Measurements from ENCODE around the gene ARIH2.

DNA sequence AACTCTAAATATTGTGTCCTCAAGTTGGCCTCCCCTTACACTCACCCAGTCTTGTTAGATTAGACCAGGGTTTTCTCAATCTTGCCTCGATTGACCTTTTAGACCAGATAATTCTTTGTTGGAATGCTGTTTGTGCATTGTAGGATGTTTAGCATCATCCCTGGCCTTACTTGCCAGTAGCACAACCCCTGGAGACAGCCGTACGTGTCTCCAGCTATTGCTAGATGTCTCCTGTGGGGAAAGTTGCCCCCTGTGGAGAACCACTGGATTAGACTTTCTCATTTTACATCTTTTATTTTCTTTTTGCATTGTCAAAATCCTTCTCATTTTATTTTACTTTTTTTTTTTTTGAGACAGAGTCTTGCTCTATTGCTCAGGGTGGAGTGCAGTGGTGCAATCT lies 90.8 kb downstream of the ARIH2 start:
- TF ChIP-seq, protein P1, sequence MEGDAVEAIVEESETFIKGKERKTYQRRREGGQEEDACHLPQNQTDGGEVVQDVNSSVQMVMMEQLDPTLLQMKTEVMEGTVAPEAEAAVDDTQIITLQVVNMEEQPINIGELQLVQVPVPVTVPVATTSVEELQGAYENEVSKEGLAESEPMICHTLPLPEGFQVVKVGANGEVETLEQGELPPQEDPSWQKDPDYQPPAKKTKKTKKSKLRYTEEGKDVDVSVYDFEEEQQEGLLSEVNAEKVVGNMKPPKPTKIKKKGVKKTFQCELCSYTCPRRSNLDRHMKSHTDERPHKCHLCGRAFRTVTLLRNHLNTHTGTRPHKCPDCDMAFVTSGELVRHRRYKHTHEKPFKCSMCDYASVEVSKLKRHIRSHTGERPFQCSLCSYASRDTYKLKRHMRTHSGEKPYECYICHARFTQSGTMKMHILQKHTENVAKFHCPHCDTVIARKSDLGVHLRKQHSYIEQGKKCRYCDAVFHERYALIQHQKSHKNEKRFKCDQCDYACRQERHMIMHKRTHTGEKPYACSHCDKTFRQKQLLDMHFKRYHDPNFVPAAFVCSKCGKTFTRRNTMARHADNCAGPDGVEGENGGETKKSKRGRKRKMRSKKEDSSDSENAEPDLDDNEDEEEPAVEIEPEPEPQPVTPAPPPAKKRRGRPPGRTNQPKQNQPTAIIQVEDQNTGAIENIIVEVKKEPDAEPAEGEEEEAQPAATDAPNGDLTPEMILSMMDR (IDR thresholded peaks at IDR 0.05) = no peak
- TF ChIP-seq POLR2A (IDR thresholded peaks at IDR 0.05) = no peak

All from stomach (tissue), 4 donors.